Activated naive CD8-positive, alpha-beta T cell (primary cell): ENCODE data around the gene NOD2.
A peak's percentile ranks its signal among the peaks of the same experiment; 100 is the strongest.

Experiments
- H3K27ac Mint-ChIP-seq: one replicate; pipeline ENCODE4 v1.8.0; 2021; ENCODE audit warnings: mixed read lengths
- H3K27me3 Mint-ChIP-seq: one replicate; pipeline ENCODE4 v1.8.0; 2021; ENCODE audit warnings: mixed read lengths
- H3K36me3 Mint-ChIP-seq: one replicate; pipeline ENCODE4 v1.8.0; 2021; ENCODE audit warnings: mixed read lengths
- H3K4me1 Mint-ChIP-seq: one replicate; pipeline ENCODE4 v1.8.0; 2021; ENCODE audit warnings: low read depth, mixed read lengths
- H3K4me3 Mint-ChIP-seq: one replicate; pipeline ENCODE4 v1.8.0; 2021; ENCODE audit warnings: mild to moderate bottlenecking, mixed read lengths
- H3K9me3 Mint-ChIP-seq: one replicate; pipeline ENCODE4 v1.8.0; 2021; ENCODE audit warnings: low read depth, mixed read lengths

The NOD2 gene

GRCh38 chr16:50695017-50696000 is 1.9 kb downstream of the NOD2 start:
- Mint-ChIP-seq H3K4me1 (peaks cover 64% of the 10 kb centered on the region), H3K9me3 (no peaks in the 10 kb centered on the region), H3K36me3 (peaks cover 3% of the 10 kb centered on the region), H3K27me3 (no peaks in the 10 kb centered on the region), H3K4me3 (peak overlapping the region; percentile 79), H3K27ac (peak overlapping the region; percentile 37)

GRCh38 chr16:50696126-50696525 is 2.7 kb downstream of the NOD2 start:
- H3K27me3 Mint-ChIP-seq: no peaks in the 10 kb centered on the region
- H3K27ac Mint-ChIP-seq: peak overlapping the region; percentile 51
- peaks cover 66% of the 10 kb centered on the region for H3K4me1 Mint-ChIP-seq
- no peak overlapping the region for H3K4me3 Mint-ChIP-seq
- H3K36me3 Mint-ChIP-seq: peaks cover 3% of the 10 kb centered on the region
- no peaks in the 10 kb centered on the region for H3K9me3 Mint-ChIP-seq

GRCh38 chr16:50696575-50697420 is 3.4 kb downstream of the NOD2 start:
- H3K27ac Mint-ChIP-seq: no peak overlapping the region
- peaks cover 68% of the 10 kb centered on the region for H3K4me1 Mint-ChIP-seq
- H3K4me3 Mint-ChIP-seq: peak overlapping the region; percentile 3
- H3K27me3 Mint-ChIP-seq: no peaks in the 10 kb centered on the region
- H3K36me3 Mint-ChIP-seq: peaks cover 6% of the 10 kb centered on the region
- H3K9me3 Mint-ChIP-seq: no peaks in the 10 kb centered on the region

- peak overlapping the region; percentile 85 for H3K27ac Mint-ChIP-seq
- H3K4me1 Mint-ChIP-seq: peaks cover 67% of the 10 kb centered on the region
- H3K4me3 Mint-ChIP-seq: peak overlapping the region; percentile 76
- H3K36me3 Mint-ChIP-seq: peaks cover 6% of the 10 kb centered on the region
- no peaks in the 10 kb centered on the region for H3K27me3 Mint-ChIP-seq
- no peaks in the 10 kb centered on the region for H3K9me3 Mint-ChIP-seq
Measured at GRCh38 chr16:50697421-50697715, 4.0 kb downstream of the NOD2 start.

- Mint-ChIP-seq H3K27ac (peak overlapping the region; percentile 85), H3K27me3 (no peaks in the 10 kb centered on the region), H3K4me1 (peaks cover 70% of the 10 kb centered on the region), H3K9me3 (no peaks in the 10 kb centered on the region), H3K4me3 (peak overlapping the region; percentile 76), H3K36me3 (peaks cover 6% of the 10 kb centered on the region)
Measured at GRCh38 chr16:50697881-50698767, 4.7 kb downstream of the NOD2 start.

GRCh38 chr16:50699326-50700159 is 6.1 kb downstream of the NOD2 start:
- Mint-ChIP-seq H3K4me1 (peaks cover 61% of the 10 kb centered on the region), H3K27ac (peak overlapping the region; percentile 90), H3K4me3 (peak overlapping the region; percentile 61), H3K27me3 (no peaks in the 10 kb centered on the region), H3K36me3 (peaks cover 12% of the 10 kb centered on the region), H3K9me3 (peaks cover 7% of the 10 kb centered on the region)

GRCh38 chr16:50702725-50703124 is 9.3 kb downstream of the NOD2 start:
- Mint-ChIP-seq H3K4me3 (no peak overlapping the region), H3K27me3 (no peaks in the 10 kb centered on the region), H3K27ac (no peak overlapping the region), H3K4me1 (peaks cover 46% of the 10 kb centered on the region), H3K9me3 (peaks cover 17% of the 10 kb centered on the region), H3K36me3 (peaks cover 21% of the 10 kb centered on the region)

- Mint-ChIP-seq H3K27me3 (no peaks in the 10 kb centered on the region), H3K27ac (no peak overlapping the region), H3K4me3 (no peak overlapping the region), H3K9me3 (peaks cover 17% of the 10 kb centered on the region), H3K4me1 (peaks cover 46% of the 10 kb centered on the region), H3K36me3 (peaks cover 21% of the 10 kb centered on the region)
Measured at GRCh38 chr16:50704245-50704644, 10.8 kb downstream of the NOD2 start.

GRCh38 chr16:50705436-50706110 is 12.2 kb downstream of the NOD2 start:
- peaks cover 21% of the 10 kb centered on the region for H3K36me3 Mint-ChIP-seq
- peaks cover 44% of the 10 kb centered on the region for H3K4me1 Mint-ChIP-seq
- H3K27ac Mint-ChIP-seq: no peak overlapping the region
- H3K4me3 Mint-ChIP-seq: no peak overlapping the region
- peaks cover 17% of the 10 kb centered on the region for H3K9me3 Mint-ChIP-seq
- H3K27me3 Mint-ChIP-seq: no peaks in the 10 kb centered on the region

- Mint-ChIP-seq H3K27ac (no peak overlapping the region), H3K4me3 (no peak overlapping the region), H3K36me3 (peaks cover 21% of the 10 kb centered on the region), H3K27me3 (no peaks in the 10 kb centered on the region), H3K9me3 (peaks cover 17% of the 10 kb centered on the region), H3K4me1 (peaks cover 42% of the 10 kb centered on the region)
Measured at GRCh38 chr16:50706250-50706649, 12.8 kb downstream of the NOD2 start.

- Mint-ChIP-seq H3K27me3 (no peaks in the 10 kb centered on the region), H3K36me3 (peaks cover 19% of the 10 kb centered on the region)
Measured at GRCh38 chr16:50708373-50709060, 15.1 kb downstream of the NOD2 start.

GRCh38 chr16:50709061-50709684 is 15.8 kb downstream of the NOD2 start:
- Mint-ChIP-seq H3K4me3 (no peak overlapping the region), H3K36me3 (peaks cover 13% of the 10 kb centered on the region), H3K27me3 (no peaks in the 10 kb centered on the region), H3K4me1 (peaks cover 35% of the 10 kb centered on the region), H3K27ac (peak overlapping the region; percentile 59), H3K9me3 (peaks cover 11% of the 10 kb centered on the region)

More at GRCh38 chr16:50708373-50709060, 15.1 kb downstream of the NOD2 start:
- Mint-ChIP-seq H3K27ac (peak overlapping the region; percentile 59), H3K4me1 (peaks cover 35% of the 10 kb centered on the region), H3K4me3 (peak overlapping the region; percentile 17), H3K9me3 (peaks cover 17% of the 10 kb centered on the region)
